COLO668 (cell line): ENCODE measurements around the gene GPR150.

Experiments used
- DNase-seq: peaks from one replicate; lab custom pipeline; 2025; ENCODE audit not compliant: unreplicated experiment; lab: John Stamatoyannopoulos, UW

Gene GPR150

DNA sequence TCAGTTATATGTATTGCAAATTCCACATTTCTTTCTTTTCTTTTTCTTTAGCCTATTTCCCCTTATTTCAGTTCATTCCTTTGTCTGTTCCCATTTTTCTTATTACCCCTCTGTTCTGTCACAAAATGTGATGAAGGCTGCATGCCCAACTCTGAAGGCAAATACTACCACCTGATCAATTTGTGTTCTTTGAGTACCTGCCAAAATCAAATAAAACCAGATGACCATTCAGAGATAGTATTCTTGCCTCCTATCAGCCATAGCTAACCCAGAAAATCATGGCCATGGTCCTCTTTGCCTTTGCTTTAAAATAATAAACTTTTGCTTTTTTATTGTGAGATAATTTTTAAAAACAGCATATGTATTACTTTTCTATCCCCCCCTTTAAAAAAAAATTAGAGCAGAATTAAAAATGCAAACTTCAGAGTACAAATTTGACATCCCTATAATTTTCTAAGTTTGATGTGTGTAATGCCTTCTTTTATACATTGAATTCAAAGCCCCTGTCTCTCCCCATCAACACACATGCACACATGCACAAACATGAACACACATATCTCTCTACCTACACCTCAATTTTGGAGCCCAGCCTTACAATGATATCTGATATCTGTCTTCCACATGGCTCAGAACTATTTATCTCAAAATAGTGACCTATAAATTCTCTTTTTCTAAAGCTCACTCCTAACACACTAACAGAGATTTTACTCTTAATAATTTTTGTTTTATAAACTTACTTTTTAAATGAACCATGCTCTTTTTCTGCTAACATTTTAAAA is 30.1 kb downstream of the GPR150 start:
- DNase-seq = no peak

DNA sequence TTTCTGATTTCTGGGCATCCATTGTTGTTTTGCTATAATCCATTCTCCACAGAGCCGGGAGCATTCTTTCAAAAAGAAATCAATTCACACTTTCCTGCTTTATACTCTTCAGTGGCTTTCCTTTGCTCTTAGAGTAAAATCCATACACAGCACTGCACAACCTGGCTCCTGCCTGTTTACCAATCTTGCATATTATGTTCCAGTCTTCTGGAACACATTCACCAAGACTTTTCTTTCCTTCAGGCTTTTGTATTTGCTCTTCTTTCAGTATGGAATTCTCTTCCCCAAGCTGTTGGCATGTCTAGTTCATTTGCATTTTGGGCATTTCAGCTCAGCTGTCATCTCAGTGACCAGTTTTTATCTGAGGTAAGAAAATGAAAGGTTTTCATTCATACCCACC is 33.0 kb downstream of the GPR150 start:
- DNase-seq = no peak

DNA sequence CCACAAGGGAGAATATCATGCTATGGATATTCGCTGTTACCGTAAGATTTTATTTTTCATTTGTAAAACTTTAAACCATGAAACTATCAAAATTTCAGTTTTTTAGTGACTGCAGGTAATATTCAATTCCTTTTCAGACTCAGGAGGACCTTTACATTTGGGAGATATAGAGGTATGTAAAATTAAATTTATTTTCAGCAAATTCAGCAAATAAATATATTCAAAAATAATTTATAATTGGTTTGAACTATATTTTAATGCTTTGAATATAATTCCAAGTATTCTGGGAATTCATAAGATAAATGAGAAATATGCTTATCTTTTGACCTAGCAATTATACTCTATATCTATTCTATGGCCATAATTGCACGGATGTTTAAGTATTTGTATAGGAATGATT is 34.3 kb downstream of the GPR150 start:
- no peak for DNase-seq

DNA sequence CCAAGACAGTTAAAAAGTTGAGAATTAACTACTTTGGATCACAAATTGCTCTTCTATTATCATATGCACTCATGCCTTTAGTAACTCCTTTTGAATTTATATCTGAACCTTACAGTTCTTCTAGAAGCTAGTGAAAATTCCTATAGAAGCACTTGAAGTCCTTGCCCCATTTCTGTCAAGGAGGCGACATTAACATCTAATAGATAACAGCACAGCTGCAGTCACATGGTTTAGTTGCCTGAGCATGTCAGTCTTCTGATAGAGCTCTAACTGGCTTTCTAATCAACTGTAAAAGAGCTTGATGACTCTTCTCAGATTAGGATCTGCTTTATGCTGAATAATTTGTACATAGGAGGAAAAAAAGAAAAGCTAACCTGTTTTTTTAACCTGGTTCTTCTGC is 35.7 kb downstream of the GPR150 start:
- DNase-seq = no peak

DNA sequence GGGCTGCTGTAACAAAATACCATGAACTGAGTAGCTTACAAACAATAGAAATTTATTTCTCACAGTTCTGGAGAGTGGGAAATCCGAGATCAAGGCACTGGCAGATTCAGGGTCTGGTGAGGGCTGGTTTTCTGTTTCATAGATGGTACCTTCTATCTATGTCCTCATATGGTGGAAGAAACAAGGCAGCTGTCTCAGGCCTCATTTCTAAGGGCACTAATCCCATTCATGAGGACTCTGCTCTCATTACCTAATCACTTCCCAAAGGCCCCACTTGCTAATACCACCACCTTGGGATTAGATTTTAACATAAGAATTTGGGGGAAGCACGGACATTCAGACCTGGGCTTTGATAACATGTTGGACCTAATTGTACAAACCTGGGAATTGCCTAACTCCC is 40.2 kb downstream of the GPR150 start:
- DNase-seq = no peak

DNA sequence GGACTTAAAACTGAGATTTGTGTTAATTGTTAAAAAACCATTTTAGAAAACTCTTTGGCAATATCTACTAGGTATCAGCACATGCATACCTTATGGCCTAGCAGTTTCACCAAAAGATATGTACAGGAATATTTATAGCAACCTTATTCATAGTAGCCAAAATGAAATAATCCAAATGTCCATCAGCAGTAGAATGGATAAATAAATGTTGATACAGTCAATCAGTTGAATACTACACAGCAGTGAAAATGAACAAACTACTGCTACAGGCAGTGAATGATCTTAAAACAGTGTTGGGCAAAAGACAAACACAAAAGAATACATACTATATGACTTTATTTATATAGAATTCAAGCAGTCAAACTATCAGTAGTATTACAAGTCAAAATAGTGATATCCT is 43.1 kb downstream of the GPR150 start:
- DNase-seq = no peak

DNA sequence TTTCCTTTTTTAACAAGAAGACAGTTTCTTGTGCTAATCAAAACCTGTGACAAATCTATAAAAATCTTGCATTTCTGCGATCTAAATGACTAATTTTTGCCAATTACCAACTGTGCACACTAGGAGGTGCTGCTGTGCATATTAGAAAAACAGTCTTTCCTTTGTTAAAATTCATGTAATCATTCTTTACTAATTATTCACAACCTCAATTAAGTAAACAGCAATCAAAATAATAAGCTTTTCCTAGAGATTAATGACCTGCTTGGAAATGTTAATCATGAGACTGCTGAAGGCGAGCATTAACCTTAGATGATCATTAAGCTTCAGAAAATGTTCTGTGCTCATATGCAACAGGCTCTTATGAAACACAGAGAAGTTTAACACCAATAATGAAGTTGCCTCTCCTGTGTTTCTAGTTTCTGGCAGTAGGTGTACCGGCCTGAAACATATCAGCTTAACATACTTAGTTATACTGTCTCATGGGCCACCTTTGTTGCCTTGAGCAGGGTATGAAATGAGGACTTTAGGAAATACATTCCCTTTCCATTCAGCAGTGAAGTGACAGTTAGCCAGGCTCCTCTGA is 44.4 kb downstream of the GPR150 start:
- DNase-seq = peak; percentile 3

DNA sequence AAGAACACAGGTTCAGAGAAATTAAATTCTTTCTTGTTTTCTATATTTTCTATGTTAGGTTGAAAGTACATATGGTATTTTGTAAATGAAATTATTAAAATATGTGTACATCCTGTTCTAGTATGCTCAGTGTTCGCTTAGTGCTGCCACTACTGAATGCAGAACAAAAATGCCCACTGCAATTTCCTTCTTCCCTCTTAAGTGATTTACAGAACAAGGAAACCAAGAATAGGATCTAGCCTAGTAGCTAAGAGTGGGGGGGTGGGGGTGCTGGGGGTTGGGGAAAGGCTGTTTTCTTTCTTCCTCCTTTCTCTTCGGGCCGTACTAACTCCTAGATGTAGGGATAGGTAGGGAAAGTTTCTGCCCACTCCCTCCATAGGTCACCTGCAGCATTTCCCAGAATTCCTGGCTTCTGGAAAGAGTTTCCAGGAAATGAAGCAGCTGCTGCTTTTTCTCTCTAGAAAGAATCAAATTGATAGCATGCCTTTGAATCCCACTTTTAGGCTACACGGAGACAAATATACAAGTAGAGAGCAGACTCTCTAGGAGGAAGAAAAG is 47.3 kb downstream of the GPR150 start:
- no peak for DNase-seq

DNA sequence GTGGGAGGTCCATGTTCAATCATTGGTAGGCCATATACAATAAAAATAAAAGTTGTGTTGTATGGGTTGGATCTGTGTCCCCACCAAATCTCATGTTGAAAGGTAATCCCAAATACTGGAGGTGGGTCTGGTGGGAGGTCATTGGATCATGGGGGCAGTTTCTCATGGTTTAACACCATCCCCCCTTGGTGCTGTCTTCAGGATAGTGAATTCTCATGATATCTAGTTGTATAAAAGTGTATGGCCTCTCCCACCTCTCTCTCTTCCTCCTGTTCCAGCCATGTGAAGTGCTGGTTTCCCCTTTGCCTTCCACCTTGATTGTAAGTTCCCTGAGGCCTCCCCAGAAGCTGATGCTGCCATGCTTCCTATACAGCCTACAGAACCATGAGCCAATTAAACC is 47.8 kb downstream of the GPR150 start:
- DNase-seq = no peak

DNA sequence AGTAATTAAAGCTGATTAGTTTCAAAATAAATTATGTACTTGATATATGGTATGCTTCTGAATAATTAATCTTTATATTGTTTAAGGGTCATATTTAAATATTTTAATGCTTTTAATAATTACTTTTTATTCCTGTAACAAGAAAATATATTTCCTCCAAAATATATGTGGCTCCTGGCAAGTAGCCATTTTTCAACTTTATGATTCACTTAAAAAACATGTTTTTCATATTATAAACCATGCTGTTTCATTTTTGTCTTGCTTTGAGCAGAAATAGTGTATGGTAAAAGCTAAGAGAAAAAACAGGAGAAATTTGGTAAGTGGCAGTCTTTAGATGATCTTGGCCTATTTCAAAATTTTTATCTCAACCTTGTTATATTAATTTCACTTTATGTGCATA is 48.3 kb downstream of the GPR150 start:
- DNase-seq = no peak

DNA sequence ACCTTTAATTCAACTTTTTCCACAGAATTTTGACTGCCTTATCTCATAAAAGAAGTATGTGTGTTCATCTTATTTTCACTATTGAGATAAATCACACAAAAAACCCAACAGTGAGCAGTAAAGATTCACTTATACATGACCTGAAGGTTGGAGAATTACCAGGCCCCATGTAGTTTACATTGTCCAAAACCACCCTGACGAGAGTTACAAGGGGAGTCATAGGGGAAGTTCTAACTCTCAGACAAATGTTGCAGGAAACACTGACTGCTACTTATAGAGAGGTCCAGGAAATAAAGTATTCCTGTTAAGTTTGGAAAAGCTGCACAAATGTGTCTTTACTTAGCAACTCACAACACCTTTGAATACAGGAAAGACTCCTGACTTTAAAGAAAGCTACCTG is 48.8 kb downstream of the GPR150 start:
- DNase-seq = no peak

DNA sequence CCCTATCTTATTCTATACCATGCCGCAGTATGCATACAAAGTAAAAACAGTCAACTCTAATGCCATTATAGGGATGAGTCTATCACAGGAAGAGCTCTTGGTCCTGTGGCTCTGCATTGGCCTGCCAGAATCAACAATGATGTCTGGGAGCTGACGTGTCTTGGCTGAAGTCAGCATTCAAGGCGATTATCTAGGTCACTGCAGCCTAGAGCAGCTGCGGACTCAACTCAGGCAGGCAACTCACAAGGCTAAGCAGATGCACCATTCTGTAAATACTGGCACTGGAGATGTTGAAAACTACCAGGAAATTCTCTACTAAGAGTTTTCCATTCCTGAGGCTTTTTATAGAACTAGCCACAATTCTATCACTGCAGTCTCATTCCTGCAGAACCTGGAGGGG is 49.7 kb downstream of the GPR150 start:
- DNase-seq = no peak

DNA sequence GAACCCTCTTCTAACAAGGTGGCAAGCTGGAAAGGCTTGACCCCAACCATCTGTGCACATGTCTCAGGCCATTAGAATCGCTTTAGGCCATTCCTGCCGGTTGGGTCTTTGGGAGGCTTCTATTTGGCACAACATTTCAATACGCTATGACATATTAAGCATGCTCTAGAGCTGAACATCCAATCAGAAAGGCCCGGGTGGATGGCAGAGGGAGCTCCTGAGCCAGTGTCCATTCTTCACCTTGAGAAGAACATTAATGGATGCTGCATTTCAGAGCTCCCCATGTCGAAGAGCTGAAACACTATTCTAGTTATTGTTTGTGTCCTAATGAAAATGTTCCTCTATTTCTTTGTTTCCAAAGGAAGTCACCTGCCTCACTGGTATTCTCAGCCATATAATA is 50.1 kb downstream of the GPR150 start:
- DNase-seq = no peak

DNA sequence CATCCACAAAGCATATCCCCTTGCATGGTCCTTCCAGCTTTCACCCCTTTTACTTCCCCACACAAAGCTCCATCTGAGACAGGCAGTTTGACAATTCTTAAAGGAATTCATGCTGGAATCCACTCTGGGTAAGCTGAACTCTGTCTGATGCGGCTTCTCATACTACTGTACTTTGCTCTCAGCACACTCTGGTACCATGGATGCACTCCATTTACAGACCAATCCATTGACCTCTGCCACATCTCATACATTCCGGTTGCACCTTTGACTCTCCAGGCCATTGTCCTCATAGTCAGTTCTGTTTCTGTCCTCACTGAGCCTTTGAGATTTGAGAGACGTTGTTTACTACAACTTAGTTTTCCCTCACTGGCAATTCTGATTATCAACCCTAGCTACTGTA is 50.7 kb downstream of the GPR150 start:
- no peak for DNase-seq
